Measurements from ENCODE around the gene ARID5B.

ARID5B gene

DNA sequence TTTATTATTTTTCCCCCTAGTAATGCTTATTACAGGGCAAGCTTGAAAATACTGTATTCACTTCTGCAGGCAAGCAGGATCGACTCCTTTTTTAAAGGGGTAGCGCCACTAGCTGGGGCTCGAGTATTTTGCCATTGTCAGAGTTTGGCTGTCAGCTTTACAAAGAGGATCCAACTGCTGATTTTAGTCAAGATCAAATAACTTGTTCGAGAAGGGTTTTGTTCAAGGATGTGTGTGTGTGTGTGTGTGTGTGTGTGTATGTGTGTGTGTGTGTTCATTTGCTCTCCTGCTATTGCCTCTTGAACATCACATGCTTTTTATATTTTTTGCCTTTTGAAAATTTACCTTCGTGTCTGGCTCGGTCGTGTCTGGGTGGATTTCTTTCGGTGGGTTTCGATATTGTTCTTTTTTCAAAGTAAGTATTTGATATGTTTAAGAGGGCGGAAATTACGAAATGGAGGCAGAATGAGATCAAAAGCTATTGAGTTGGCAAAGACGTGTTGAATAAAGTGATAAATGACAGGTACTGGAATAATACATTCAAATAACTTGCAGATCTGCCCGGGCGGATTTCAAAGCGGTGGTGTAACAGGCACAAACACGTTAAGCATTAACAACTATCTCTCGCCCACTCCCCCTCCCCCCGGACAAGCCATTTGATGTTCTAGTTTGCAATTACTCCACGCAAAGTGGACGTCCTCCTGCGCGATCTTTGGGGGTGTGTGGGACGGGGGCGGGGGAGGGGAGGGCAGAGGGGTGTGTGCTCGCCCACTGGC lies 1.1 kb downstream of the ARID5B start:
- TF ChIP-seq, protein P1, sequence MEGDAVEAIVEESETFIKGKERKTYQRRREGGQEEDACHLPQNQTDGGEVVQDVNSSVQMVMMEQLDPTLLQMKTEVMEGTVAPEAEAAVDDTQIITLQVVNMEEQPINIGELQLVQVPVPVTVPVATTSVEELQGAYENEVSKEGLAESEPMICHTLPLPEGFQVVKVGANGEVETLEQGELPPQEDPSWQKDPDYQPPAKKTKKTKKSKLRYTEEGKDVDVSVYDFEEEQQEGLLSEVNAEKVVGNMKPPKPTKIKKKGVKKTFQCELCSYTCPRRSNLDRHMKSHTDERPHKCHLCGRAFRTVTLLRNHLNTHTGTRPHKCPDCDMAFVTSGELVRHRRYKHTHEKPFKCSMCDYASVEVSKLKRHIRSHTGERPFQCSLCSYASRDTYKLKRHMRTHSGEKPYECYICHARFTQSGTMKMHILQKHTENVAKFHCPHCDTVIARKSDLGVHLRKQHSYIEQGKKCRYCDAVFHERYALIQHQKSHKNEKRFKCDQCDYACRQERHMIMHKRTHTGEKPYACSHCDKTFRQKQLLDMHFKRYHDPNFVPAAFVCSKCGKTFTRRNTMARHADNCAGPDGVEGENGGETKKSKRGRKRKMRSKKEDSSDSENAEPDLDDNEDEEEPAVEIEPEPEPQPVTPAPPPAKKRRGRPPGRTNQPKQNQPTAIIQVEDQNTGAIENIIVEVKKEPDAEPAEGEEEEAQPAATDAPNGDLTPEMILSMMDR (conservative IDR thresholded peaks at IDR 0.05), result peak; percentile 40
- peak overlapping the region; percentile 99 for H3K27ac ChIP-seq

DNA sequence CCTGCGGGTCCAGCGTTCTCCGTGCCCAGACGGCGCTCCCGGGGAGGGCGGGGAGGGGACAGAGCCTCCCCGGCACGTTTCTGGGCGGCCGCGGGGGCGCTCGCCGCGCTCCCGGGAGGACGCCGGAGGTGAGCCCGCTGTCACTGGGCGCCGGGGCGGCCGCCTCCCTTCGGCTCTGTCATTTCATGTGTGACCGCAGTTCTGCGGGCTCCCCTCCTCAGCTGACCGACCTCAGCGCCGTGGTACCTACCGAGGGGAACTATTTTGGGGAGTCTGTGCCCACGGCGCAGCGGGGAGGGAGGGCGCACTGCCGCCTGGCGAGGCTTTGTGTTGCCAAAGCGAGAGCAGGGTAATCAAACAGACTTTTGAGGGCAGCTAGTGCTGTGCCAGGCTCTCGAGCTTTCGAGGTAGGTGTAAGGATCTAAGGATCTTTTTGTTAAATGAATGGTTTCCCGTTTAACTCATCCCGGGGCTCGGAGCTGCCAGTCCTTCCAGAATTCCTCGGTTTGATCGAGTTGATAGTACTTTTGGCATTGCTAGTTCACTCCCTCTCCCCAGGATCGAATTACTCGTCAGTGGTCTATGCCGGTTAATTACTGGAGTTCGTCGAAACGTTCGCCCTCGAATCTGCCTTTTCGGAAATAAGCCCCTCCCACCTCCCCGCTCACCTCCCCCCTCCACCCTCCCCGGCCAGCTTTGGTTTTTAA lies 1.9 kb downstream of the ARID5B start:
- H3K27ac ChIP-seq, result peak overlapping the region; percentile 99
- TF ChIP-seq, protein P1 (conservative IDR thresholded peaks at IDR 0.05), result peak; percentile 16; the same call in 1 of the 2 replicates

DNA sequence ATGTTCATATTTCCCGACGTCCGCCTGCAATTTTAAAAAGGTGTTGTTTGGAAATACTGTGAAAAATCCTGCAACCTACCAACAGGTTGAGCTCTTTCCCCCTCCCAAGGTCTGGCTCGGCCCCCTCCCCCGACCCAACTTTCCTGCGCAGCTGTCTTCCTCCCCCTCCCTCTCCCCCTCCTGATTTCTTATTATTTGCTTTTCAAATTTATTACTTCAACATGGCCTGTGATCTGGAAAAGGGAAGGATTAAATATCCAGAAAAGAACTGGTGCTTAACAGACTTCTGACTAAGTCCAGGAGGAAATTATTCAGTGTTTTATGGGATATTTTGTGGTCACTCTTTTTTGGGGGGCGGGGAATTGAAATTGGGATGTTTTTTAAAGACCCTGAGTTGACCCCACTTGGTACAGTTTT lies 2.4 kb downstream of the ARID5B start:
- TF ChIP-seq, protein P1 (conservative IDR thresholded peaks at IDR 0.05), result peak; percentile 3; the same call in 1 of the 2 replicates
- H3K27ac ChIP-seq, result peak overlapping the region; percentile 99

DNA sequence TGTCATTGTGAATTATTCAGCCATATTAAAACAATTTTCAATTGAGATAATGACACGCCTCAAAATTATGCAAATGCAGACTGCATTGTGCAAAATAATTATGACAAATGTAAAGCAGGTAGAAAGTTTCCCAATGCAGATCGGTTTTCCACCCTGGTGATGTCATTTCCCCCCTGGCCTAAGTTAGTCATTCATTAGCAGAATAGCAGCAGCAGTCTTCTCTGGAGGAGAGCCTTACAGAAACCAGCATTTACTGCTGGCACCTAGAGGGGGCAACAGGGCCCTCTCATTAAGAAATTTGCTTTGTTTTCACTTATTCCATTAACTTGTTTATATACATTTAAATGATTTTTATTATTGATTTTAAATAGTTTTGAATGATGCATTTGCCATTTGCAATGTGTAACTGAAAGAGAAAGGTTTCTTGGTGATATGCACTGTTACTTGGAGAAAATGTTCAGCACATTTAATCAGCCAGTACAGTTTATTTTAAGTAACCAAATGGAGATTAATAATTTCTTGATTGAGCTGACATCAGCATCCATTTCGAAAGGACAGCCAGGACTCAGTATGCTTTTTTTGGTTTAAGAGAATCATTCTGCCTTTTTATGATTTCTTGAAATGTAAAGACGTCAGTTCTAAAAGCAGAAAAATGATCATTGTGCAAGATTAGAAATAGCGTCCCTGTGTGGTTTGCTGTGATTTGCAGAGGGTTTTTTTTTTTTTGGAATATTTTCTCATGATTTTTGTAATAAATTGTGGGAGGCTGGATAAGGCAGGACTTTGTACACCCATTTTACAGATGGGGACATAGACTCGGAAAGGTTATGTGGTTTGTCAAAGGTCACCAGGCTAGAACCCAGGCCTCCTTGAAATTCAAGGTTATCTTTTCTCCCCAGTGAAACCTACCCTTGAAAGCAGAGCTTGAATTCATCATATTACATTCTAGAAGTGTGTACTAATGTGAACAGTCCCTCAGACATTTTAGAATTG lies 3.5 kb downstream of the ARID5B start:
- H3K27ac ChIP-seq, result peak overlapping the region; percentile 99
- TF ChIP-seq, protein P1 (conservative IDR thresholded peaks at IDR 0.05), result 0 out of 2 replicates have a peak, but pooled peaks have one; percentile 26

DNA sequence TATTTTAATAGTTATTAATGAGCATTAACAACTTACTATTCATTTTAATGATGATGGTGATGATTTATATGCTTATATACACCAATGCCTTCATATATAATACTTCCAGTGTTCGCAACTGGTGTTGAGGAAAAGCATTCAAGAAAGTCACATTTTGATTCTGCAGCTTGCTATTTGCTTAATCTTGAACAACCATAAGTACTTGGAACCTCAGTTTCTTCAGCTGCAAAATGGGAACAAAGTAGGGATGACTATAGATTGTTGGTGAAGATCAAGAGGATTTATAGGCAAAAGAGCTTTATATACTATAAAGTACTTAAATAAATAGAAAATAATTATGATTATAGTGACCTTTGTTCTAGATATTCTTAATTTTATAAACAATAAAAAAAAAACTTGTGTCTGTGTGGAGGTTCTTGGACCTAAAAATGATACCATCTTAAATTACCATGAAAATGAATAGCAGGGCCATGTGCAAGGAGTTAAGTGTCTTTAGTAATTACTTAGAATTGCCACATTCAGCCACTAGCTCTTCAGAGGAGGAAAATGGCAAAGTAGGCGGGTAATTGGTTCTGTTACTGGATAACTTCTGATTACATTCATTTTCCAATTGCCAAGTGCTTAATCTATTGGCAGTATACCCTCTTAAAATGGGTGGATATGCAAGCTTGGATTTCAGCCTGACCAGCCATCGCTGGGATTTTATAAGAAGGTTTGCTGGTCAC lies 4.5 kb downstream of the ARID5B start:
- peak overlapping the region; percentile 99 for H3K27ac ChIP-seq

DNA sequence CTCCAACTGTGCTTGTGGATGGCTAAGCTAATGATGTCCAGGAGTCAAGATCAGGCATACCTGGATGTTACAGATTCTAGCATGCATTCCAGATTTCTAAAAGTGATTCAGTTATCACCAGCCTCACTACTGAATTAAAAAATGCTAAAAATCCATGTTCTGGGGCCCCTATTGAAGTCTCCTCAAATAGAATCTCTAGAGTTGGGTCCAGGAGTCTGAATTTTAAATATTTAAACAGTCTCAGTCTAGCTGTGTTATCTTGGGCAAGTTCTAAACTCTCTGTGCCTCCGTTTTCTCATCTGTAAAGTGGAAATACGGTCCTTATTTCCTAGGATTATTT lies 5.0 kb downstream of the ARID5B start:
- peak overlapping the region; percentile 99; the same call in 1 of the 2 replicates for H3K27ac ChIP-seq
- TF ChIP-seq, protein P1 (conservative IDR thresholded peaks at IDR 0.05), result no peak

More for the DNA sequence above, 4.5 kb downstream of the ARID5B start:
- TF ChIP-seq, protein P1 (conservative IDR thresholded peaks at IDR 0.05), result no peak

Measured in VCaP (cell line).